ENCODE data around the gene ARAP3. TPM values are rescaled to one million over a fixed set of nuclear protein-coding genes. Genes with fewer than 3 reads are reported as not detected.

The ARAP3 gene
- total RNA-seq, 3 donors from 2014 or later: 2.6 to 12.1 (median 5.9) TPM

DNA sequence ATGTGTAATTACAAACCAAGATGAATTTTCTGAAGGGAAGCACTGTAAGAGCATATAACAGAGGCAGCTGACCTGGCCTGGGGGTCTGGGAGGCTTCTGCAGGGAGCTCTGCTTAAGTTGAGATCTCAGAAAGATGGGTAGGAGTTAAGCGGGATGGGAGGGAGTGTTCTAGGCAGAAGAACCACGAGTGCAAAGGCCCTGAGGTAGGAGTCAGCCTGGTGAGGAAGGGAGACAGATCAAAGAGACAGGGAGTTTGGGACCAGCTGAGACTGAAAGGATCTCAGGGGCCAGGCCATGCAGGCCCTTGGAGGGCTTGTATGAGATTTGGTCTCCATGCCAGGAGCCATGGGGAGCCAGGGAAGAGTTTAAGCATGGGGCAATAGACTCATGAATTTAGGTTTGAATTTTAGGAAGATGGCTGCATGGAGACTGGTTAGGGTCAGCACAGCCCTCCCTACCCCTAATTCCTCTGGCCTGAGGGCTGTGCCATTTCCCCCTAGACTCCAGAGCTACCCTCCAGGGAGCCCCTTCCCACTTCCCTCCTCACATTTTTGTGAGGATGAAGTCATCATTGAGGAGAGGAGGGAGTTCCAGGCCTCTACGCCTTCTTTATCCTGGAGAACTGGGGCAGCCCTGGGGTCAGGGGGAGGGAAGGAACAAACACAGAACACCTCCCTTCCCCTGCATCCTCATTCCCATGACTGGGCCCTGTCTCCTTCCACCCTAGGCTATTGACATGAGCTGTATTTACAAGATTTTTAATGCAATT, 4.8 kb upstream of the ARAP3 start:
- Histone ChIP-seq H3K4me3 (no peak overlapping the region), H3K27ac (no peak overlapping the region), H3K9me3 (no peaks in the 10 kb centered on the region), H3K27me3 (no peaks in the 10 kb centered on the region), H3K4me1 (no peaks in the 10 kb centered on the region), H3K36me3 (no peaks in the 10 kb centered on the region)
- no peak for DNase-seq (ENCODE audit: low spot score in 2 of 2)
- intact Hi-C loops (cut with DNase I; ENCODE audit: low total_unique reads): no loop called here
- TF ChIP-seq POLR2AphosphoS5 (IDR thresholded peaks at IDR 0.05) (no peak), POLR2A (IDR thresholded peaks at IDR 0.05) (no peak)
- TF ChIP-seq, protein P1, sequence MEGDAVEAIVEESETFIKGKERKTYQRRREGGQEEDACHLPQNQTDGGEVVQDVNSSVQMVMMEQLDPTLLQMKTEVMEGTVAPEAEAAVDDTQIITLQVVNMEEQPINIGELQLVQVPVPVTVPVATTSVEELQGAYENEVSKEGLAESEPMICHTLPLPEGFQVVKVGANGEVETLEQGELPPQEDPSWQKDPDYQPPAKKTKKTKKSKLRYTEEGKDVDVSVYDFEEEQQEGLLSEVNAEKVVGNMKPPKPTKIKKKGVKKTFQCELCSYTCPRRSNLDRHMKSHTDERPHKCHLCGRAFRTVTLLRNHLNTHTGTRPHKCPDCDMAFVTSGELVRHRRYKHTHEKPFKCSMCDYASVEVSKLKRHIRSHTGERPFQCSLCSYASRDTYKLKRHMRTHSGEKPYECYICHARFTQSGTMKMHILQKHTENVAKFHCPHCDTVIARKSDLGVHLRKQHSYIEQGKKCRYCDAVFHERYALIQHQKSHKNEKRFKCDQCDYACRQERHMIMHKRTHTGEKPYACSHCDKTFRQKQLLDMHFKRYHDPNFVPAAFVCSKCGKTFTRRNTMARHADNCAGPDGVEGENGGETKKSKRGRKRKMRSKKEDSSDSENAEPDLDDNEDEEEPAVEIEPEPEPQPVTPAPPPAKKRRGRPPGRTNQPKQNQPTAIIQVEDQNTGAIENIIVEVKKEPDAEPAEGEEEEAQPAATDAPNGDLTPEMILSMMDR (IDR thresholded peaks at IDR 0.05): no peak

- DNase-seq (ENCODE audit: low spot score in 2 of 2): no peak
- no peak for TF ChIP-seq POLR2AphosphoS5 (IDR thresholded peaks at IDR 0.05)
- no peak for TF ChIP-seq POLR2A (IDR thresholded peaks at IDR 0.05)
- TF ChIP-seq, protein P1 (IDR thresholded peaks at IDR 0.05): no peak
- no peaks in the 10 kb centered on the region for H3K4me1 ChIP-seq
- no peak overlapping the region for H3K4me3 ChIP-seq
- no peaks in the 10 kb centered on the region for H3K9me3 ChIP-seq
- H3K27ac ChIP-seq: no peak overlapping the region
- H3K27me3 ChIP-seq: no peaks in the 10 kb centered on the region
- H3K36me3 ChIP-seq: no peaks in the 10 kb centered on the region
- intact Hi-C loops (cut with DNase I; ENCODE audit: low total_unique reads): no loop called here
Measured at GRCh38 chr5:141685591-141685990, 3.6 kb upstream of the ARAP3 start.

- Histone ChIP-seq H3K27me3 (no peaks in the 10 kb centered on the region), H3K36me3 (no peaks in the 10 kb centered on the region), H3K4me1 (no peaks in the 10 kb centered on the region), H3K9me3 (no peaks in the 10 kb centered on the region), H3K27ac (no peak overlapping the region), H3K4me3 (no peak overlapping the region)
- intact Hi-C loops (cut with DNase I; ENCODE audit: low total_unique reads): no loop called here
- TF ChIP-seq, protein P1 (IDR thresholded peaks at IDR 0.05): no peak
- TF ChIP-seq POLR2AphosphoS5 (IDR thresholded peaks at IDR 0.05) (no peak), POLR2A (IDR thresholded peaks at IDR 0.05) (no peak)
- DNase-seq (ENCODE audit: low spot score in 2 of 2): no peak
Measured at GRCh38 chr5:141683596-141684141, 1.6 kb upstream of the ARAP3 start.

GRCh38 chr5:141681295-141681694, 735 bp downstream of the ARAP3 start:
- Histone ChIP-seq H3K9me3 (no peaks in the 10 kb centered on the region), H3K36me3 (no peaks in the 10 kb centered on the region), H3K27me3 (no peaks in the 10 kb centered on the region), H3K4me1 (no peaks in the 10 kb centered on the region), H3K27ac (peak overlapping the region; percentile 84 to 92), H3K4me3 (peak overlapping the region; percentile 41 to 73 (median 60))
- TF ChIP-seq, protein P1 (IDR thresholded peaks at IDR 0.05): no peak
- no peak for TF ChIP-seq POLR2A (IDR thresholded peaks at IDR 0.05)
- intact Hi-C loops (cut with DNase I; ENCODE audit: low total_unique reads): no loop called here
- DNase-seq (ENCODE audit: low spot score in 2 of 2): no peak

- TF ChIP-seq POLR2AphosphoS5 (IDR thresholded peaks at IDR 0.05) (no peak), POLR2A (IDR thresholded peaks at IDR 0.05) (no peak)
- TF ChIP-seq, protein P1 (IDR thresholded peaks at IDR 0.05): no peak
- Histone ChIP-seq H3K4me1 (no peaks in the 10 kb centered on the region), H3K36me3 (no peaks in the 10 kb centered on the region), H3K27ac (peak overlapping the region; percentile 84 to 92), H3K27me3 (no peaks in the 10 kb centered on the region), H3K4me3 (peak overlapping the region; percentile 41 to 73 (median 60)), H3K9me3 (no peaks in the 10 kb centered on the region)
- DNase-seq (ENCODE audit: low spot score in 2 of 2): peak in 1 of 2 donors; percentile 39
- intact Hi-C loops (cut with DNase I; ENCODE audit: low total_unique reads): no loop called here
Measured at GRCh38 chr5:141680751-141681201, 1.3 kb downstream of the ARAP3 start.
